GM18511 (cell line): ENCODE measurements around the gene TRMT44.
"Not testable (repeated sequence)": the region's sequence is repeated elsewhere in the genome, so short reads cannot be mapped to it uniquely, and the experiment has no call there.

Experiments used
- ATAC-seq: cut with Tn5 transposase; IDR thresholded peaks from one replicate; pipeline ENCODE4 v1.9.1; 2021; ENCODE audit warnings: mild to moderate bottlenecking, moderate library complexity; ENCODE audit not compliant: unreplicated experiment

The TRMT44 gene

DNA sequence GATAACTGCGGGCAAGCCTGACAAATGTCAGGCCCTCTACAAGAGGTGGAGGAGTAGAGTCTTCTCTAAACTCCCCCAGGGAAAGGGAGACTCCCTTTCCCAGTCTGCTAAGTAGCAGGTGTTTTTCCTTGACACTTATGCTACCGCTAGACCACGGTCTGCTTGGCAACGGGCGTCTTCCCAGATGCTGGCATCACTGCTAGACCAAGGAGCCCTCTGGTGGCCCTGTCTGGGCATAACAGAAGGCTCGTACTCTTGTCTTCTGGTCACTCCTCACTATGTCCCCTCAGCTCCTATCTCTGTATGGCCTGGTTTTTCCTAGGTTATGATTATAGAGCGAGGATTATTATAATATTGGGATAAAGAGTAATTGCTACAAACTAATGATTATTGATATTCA is 33.7 kb upstream of the TRMT44 start:
- not testable (repeated sequence) for ATAC-seq

- ATAC-seq = no peak
Measured at GRCh38 chr4:8407316-8407715, 33.3 kb upstream of the TRMT44 start.

- ATAC-seq = no peak
Measured at GRCh38 chr4:8407756-8408155, 32.8 kb upstream of the TRMT44 start.

DNA sequence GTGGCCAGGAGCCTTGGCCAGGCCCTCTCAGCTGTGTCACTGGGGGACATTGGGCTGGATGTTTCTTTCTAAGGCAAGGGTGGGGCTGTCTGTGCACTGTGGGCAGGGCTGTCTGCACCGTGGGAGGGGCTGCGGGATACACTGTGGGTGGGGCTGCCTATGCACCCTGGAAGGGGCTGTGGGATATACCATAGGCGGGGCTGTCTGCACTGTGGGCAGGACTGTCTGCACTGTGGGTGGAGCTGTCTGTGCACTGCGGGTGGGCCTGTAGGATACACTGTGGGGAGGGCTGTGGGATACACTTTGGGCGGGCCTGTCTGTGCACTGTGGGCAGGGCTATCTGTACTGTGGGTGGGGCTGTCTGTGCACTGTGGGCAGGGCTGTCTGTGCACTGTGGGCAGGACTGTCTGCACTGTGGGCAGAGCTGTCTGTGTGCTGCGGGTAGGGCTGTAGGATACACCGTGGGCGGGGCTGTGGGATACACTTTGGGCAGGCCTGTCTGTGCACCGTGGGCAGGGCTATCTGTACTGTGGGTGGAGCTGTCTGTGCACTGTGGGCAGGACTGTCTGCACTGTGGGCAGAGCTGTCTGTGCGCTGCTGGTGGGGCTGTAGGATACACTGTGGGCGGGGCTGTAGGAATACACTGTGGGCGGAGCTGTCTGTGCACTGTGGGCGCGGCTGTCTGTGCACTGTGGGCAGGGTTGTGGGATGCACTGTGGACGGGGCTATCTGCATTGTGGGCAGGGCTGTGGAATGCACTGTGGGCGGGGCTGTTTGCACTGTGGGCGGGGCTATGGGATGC is 31.1 kb upstream of the TRMT44 start:
- ATAC-seq = no peak

GRCh38 chr4:8410066-8410625 is 30.4 kb upstream of the TRMT44 start:
- ATAC-seq = no peak

DNA sequence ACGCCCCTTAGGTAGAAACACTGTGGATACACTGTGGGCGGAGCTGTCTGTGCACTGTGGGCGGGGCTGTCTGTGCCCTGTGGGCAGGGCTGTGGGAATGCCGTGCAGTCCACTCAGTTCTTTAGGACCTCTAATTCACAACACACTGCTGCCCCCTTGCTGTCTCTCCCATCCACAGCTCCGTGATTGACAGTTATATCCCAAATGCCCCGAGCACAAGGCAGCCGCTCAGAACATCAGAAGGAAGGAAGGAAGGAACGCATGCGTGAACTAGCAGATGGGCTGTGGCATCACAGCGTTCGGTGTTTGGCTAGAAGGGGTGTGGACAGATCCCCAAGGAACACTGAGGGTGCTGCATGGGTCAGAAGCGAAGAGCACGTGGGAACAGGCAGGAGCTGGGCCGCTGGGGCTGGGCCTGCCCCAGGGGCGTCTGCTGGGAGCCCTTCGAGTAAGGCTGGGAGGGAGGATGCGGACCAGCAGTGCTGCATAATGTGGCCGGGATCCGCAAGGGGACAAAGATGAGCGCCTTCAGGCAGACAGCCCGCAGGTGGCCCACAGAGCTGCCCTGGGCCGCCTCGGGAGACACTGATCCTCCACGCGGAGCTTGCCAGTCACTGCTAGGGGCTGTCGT is 29.8 kb upstream of the TRMT44 start:
- no peak for ATAC-seq

GRCh38 chr4:8411351-8412180 is 29.0 kb upstream of the TRMT44 start:
- no peak for ATAC-seq

GRCh38 chr4:8412288-8412687 is 28.3 kb upstream of the TRMT44 start:
- ATAC-seq = no peak

DNA sequence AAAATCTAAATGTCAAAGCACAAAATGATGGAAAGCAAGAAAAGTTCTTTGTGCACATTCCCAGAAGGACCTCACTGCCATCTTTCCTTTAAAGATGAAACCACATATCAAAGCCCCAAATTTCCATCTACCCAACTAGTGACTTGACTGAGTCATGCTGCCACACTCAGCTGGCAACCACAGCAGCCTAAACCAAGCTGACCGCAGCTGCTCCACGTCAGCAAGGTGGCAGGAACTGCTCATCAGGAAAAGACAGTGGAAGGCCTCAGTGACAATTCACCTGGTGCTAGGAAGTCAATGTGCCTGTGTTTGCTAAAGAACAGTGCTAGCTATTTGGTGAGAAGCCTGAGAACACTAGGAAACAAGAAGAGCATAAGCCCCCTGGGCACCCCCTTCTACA is 26.2 kb upstream of the TRMT44 start:
- no peak for ATAC-seq

GRCh38 chr4:8417071-8417614 is 23.4 kb upstream of the TRMT44 start:
- no peak for ATAC-seq

DNA sequence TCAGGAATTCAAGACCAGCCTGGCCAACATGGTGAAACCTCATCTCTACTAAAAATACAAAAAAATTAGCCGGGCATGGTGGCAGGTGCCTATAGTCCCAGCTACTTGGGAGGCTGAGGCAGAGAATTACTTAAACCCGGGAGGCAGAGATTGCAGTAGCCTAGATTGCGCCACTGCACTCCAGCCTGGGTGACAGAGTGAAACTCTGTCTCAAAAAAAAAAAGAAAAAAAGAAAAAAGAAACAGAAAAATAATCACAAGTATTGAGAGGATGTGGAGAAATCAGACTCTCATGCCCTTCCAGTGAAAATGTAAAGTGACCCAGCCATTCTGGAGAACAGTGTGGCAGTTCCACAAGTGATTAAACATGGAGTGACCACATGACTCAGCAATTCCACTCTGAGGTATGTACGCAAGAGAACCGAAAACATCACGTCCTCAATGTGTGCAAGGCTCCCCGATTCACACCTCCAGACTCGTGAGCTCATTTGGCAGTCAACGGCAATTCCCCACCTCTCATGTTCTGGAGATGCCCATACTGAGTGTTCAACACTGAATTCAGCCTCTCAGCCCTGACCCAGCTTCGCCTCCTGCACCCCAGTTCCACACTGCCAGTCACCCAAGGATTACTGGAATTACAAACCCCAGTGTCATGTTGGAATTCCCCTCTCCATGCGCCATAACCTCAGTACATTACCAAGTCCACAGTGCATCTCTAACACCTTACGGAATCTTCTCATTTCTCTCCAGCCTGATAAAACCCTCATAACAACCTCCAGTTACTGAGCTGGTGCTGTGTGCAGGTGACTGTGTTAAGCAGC is 21.1 kb upstream of the TRMT44 start:
- peak; percentile 96 for ATAC-seq

GRCh38 chr4:8420151-8420550 is 20.4 kb upstream of the TRMT44 start:
- ATAC-seq = not testable (repeated sequence)

DNA sequence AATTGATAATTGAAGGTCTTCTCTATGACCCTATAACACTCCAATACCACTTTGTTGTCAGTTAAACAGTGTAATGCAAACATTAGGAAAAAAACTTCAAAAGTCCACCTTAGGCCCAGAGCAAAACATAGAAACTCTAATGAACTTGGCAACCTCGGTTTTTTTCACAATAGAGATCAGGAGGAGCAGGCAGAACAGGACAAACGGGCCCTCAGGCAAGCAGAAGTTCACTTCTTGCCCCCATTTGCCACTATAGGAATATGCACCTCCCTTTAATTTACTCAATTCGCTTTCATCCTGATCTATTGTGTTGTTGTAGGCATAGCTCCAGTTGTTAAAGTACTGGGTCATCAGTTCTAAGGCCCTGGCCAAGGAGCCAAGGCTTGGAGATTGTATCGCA is 18.2 kb upstream of the TRMT44 start:
- no peak for ATAC-seq

DNA sequence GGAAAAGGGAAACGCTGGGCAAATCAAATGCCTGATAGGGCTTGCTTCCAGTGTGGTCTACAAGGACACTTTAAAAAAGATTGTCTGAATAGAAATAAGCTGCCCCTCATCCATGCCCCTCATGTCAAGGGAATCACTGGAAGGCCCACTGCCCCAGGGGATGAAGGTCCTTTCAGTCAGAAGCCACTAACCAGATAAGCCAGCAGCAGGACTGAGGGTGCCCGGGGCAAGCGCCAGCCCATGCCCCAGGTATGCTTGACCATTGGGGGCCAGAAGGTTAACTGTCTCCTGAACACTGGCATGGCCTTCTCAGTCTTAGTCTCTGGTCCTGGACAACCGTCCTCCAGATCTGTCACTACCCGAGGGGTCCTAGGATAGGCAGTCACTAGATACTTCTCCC is 17.8 kb upstream of the TRMT44 start:
- no peak for ATAC-seq

DNA sequence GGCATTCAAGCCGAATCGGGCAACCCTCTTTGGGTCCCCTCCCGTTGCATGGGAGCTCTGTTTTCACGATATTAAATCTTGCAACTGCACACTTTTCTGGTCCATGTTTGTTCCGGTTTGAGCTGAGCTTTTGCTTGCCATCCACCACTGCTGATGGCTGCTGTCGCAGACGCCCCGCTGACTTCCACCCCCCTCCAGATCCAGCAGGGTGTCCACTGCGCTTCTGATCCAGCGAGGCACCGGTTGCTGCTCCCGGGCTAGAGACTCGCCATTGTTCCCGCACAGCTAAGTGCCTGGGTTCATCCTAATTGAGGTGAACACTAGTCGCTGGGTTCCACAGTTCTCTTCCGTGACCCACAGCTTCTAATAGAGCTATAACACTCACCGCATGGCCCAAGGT is 13.3 kb upstream of the TRMT44 start:
- ATAC-seq = no peak

DNA sequence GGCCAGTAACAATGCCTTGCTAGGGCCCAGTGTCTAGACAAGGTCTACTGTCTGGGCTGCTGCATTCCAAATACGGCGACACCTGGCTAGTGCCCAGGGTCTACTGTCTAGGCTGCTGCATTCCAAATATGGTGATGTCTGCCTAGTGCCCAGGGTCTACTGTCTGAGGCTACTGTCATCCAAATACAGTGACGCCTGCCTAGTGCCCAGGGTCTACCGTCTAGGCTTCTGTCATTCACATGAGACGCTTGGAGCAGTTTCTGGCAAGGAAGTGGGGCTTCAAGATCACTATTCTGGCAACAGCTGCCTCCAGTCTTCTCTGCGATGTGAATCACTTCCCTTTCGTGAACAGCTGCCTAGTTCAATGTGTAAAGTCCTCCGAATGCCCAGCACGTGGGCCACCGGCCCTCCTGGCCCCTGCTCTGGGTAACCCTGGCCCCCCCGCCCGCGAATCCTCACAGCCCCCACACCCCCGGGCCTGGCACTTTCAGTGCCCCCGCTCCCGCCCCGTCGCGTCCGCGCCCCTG is 12.8 kb upstream of the TRMT44 start:
- peak; percentile 66 for ATAC-seq

DNA sequence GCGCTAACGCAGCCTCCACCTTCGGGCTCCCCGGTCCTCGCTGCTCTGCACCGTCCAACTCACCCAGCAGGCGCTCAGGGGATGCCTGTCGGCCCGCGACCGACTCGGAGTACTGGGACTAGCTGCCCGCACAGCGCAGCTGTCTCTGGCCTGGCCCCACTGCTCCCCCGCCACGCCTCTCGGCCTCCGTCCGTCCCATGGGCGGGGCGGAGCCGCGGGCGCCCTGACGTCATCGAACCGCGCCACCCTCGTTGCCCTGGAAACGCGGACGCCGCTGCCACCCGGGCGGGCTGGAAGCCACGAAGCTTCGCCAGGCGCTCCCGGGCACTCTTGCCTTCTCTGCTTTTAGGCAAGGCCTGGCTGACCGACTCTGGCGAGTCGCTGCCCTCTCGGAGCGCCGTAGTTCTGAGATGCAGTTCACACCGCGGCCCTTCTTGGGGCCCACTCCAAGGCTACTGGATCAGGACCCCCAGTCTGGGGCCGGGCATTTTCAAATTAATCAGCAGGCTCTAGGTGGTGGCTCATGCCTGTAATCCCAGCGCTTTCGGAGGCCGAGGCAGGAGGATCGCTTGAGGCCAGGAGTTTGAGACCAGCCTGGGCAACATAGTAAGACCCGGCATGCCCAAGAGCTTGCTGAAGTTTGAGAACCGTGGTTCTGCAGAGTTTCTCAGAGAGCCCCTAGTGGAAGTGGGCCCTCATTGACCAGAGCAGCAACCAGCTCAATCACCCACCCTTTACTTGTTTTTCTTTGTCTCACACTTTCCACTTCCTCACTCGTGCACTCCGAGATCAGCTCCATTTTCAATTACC is 12.1 kb upstream of the TRMT44 start:
- peak; percentile 94 for ATAC-seq

DNA sequence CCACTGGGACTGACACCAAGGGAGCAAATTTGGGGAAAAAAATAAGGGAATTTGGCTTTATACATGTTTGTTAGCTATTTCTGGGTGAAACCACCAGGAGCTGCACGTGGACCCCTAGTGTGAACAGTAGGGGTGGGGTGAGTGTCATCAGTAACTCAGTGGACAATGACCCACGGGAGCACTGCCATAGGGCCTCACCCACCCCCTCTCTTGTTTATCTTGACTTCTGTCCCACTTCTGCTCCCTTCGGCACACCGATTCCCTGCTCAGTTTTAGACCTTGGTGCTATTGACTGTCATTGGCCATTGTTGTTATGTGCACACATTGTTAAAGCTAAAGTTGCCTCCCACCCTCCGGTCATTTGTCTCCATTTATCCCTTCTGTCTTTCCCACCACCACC is 9.0 kb upstream of the TRMT44 start:
- no peak for ATAC-seq

GRCh38 chr4:8433136-8433535 is 7.4 kb upstream of the TRMT44 start:
- ATAC-seq = no peak
